NCI-H2196 treated with DMSO at 0.1 percent for 48 hours (cell line): ENCODE measurements around the gene DTX4.

Source experiments
- DNase-seq: peaks from one replicate; lab custom pipeline; 2025; ENCODE audit not compliant: unreplicated experiment; lab: John Stamatoyannopoulos, UW

The DTX4 gene

DNA sequence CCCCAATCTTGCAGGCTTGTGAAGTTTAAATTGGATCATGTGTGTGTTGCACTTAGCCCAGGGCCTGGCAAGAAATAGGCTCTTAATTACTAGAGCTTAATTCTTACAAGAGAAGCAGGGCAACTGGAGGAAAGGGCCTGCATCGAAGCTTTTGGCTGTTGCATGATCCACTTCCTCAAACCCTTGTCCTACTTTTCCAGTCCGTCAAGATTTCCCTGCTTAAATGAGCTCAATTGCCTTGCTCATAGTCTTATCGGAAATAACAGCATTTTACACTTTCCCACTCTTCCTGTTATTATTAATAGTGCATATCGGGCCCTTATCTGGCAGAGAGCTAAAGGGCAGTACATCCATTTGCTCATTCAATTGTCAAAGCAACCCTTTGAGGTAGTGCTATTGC lies 18.1 kb downstream of the DTX4 start:
- DNase-seq: no peak

- no peak for DNase-seq
Measured at GRCh38 chr11:59191095-59191494, 19.2 kb downstream of the DTX4 start.

DNA sequence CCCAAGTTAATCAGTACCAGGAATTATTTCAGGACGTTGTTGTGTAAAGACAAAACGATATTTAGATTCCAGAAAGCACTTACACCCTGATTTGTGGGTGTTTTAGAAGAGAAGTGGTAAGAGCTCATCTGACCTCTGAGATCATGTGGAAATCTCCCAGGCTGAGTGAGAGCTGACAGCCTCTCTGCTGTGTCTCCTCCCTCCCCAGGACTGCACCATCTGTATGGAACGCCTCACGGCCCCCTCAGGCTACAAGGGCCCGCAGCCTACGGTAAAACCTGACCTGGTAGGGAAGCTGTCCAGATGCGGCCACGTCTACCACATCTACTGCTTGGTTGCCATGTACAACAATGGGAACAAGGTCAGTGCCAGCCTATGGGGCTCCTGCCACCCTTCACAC lies 20.0 kb downstream of the DTX4 start:
- DNase-seq: no peak

DNA sequence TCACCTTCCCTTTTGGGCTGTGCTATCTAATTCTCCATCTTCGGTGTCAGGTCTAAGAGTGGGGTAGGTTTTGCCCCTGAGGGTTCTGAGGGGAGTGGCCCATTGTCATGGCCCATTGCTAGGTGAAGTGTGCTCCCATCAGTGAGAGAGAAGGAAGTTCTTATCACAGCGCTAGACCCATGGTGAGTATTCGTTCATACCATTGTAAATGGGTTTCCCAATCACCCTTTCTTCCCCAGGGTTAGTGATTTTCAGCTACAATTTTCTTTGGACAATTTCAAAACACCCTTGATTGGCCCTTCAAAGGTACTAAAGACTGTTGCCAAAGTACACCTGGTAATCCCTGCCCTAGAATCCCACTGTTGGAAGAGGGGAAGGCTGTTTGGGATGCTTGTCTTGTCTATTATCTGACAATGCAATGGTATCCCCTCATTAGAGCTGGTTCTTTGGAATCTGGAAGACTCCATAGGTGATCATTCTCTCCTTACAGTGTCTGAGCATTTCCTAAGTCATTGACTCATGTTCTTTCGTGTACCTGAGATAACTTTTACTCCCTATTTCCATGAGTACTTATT lies 20.6 kb downstream of the DTX4 start:
- no peak for DNase-seq

- DNase-seq: no peak
Measured at GRCh38 chr11:59193587-59194130, 21.7 kb downstream of the DTX4 start.

DNA sequence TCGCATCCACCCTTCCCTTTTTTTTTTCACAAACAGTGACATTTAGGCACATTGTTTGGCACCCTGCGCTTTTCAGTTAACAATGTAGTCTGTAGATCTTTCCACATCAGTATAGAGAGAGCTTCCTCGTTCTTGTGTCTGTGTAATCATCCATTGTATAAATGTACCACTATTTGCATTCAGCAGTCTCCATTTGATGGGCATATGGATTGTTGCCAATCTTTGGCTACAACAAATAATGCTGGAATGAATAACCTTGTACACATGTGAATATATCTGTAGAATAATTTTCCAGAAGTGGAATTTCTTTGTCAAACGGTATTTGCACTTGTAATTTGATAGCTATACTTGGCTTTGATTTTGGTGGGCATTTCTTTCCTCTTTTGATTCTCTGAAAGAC lies 23.7 kb downstream of the DTX4 start:
- no peak for DNase-seq

GRCh38 chr11:59196777-59197176 lies 24.8 kb downstream of the DTX4 start:
- no peak for DNase-seq

GRCh38 chr11:59197991-59198390 lies 26.1 kb downstream of the DTX4 start:
- no peak for DNase-seq

GRCh38 chr11:59198726-59199125 lies 26.8 kb downstream of the DTX4 start:
- no peak for DNase-seq

DNA sequence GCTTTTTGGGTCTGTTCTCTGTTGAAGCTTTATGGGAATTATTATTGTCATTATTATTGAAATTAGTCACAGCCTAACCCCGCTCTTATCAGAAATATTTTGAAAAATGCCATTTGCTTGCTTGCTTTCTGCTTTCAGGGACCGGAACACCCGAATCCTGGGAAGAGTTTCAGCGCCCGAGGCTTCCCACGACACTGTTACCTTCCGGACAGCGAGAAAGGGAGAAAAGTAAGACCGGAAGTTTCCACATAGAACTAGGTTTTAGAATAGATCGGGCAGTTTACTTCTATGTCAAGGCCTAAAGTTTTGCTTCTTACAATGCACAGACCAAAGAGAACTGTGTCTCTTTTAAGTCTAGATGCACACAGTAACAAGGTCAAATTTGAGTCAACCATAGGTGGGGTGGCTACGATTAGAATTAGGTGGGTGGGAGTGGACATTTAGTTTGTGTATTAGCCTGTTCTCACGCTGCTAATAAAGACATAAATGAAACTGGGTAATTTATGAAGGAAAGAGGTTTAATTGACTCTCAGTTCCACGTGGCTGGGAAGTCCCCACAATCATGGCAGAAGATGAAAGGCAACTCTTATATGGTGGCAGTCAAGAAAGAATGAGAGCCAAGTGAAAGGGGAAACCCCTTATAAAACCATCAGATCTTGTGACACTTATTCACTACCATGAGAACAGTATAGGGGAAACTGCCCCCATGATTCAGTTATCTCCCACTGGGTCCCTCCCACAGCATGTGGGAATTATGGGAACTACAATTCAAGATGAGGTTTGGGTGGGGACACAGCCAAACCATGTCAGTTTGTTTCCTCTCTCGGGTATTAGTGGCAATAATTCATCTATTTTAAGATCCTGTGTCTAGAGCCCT lies 27.9 kb downstream of the DTX4 start:
- DNase-seq: no peak

GRCh38 chr11:59200423-59200746 lies 28.5 kb downstream of the DTX4 start:
- no peak for DNase-seq

DNA sequence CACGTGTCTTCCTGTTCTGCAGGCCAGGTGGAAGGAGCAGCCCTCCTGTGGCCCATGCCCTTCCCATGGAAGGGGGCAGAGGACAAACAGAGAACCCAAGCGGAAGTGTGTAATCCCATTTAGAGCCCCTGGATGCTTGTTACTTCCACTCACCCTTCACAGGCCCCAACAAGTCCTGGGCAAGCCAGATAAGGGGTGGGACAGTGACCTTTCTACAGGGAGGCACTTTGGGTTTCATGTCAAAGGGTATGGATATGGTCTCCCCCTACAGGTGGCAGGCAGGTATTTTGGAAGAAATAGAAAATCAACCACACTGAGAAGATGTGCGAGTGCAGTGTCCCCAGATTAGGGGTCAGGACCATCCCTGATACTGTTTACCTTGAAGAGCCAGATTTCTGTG lies 29.4 kb downstream of the DTX4 start:
- DNase-seq: no peak

GRCh38 chr11:59204746-59205145 lies 32.8 kb downstream of the DTX4 start:
- no peak for DNase-seq

DNA sequence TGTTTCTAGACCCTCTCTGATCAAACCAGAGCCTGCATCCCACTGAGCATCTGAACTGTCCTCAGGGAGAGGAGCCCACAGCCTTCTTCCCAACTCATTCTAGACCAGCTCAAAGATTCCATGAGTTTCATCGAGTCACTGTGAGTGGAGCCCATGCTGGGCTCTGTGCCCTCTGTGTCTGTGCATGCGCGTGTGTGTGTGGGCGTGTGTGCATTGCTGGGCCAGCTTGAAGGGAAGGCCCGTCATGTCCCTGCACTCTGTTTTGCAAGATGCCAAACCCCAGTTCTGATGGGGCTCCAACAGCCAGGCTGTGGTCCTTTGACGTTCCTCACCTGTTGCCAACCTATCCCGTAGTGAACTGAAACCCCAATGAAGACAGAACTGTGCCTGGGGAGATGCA lies 33.7 kb downstream of the DTX4 start:
- DNase-seq: no peak

- DNase-seq: no peak
Measured at GRCh38 chr11:59206635-59207034, 34.7 kb downstream of the DTX4 start.

- DNase-seq: peak; percentile 52
Measured at GRCh38 chr11:59207988-59208451, 36.1 kb downstream of the DTX4 start.

- DNase-seq: no peak
Measured at GRCh38 chr11:59208956-59209355, 37.0 kb downstream of the DTX4 start.

DNA sequence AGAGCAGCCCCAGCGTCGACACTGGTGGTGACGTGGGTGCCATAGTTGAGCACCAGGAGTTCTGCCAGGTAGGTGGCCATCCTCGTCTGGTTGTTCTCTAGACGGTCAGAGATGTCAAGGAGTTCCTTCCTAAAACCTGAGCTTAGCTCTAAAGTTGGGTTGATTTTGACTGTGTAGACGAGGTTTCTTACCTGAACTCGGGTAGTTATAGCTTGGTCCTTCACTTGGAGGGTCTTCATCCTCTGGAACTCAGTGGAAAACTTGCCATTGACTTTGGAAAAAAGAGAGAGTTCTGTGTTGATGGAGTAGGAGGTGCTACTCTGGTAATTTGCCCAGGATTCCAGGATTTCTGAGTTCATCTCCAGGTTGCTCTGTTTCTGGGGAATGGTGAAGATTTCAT lies 40.3 kb downstream of the DTX4 start:
- no peak for DNase-seq

DNA sequence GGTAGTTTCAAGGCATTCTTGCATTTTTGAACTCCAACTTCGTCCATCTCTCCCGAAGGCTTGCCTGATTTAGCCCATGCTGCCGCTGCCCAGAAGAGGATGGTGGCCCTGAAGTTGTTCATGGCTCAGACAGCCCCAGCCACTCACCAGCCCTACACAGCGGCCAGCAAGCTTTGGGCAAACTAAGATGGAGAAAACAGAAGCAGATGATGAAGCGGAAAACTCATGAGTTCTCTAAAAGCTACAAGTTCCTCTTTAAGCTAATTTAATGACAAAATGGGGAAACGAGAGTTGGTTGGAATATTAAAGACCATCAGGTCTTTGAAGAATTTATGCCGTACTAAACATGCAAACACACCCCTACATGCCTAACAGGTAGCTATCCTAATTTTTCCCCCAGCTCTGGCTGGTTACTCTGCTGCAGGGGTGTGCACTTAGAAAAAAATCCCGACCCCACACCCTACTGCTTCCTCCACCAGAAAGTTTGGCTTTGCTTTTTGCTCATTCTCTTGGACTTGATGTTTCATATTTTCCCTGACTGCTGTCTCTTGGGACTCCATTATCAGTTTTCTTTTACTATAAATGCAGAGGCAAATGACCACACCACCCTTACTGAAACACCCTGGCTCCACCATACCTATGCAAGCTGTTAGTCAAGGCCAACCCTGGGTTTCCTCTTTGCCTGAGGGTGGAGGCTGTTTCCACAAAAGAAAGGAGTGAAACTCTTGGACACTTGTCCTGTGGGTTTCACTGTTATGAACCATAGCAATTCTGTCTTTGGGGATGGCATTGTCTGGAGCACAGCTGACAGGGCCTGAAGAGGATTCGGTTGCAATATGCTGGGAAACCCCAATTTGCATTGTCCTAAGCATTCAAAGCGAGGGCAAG lies 41.1 kb downstream of the DTX4 start, which contains the start of gene MPEG1:
TSS of gene MPEG1 (minus strand) at position 184 of the 888 bp plus-strand sequence. CDS start at position 122, 62 bp downstream.
- no peak for DNase-seq

DNA sequence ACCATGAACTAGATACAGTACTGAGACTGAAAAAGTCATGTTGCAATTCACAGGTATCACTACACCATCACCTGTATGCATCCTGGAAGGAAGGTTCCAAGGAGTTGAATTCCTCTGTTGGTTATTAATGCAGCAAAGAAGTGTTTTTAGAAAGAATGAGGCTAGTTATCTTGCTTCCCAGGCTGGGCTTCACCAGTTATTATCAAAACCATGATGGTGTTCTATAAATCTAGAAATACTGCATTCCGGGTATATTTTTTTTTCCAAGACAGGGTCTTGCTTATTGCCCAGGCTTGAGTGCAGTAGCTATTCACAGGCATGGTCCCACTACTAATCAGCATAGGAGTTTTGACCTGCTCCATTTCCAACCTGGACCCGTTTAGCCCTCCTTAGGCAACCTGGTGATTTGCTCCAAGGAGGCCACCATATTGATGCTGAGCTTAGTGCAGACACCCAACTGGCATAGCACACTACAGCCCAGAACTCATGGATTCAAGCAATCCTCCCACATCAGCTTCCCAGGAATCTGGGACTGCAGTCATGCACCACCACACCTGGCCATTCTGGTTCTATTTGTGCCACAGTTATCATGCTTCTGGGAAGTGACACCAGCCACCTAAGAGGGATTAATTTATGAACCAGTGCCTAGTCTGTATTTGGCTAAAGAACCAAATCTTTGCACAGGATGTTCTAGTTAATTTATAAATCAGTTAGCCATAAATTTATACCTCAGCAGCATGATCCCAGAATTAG lies 42.4 kb downstream of the DTX4 start:
- DNase-seq: no peak
